Central memory CD8-positive, alpha-beta T cell (primary cell): ENCODE results near the gene SAP30L.

ENCODE experiments used
- ATAC-seq: fragments of 150-1000 bp; cut with Tn5 transposase; replicated peaks from 2 replicates; pipeline ENCODE4 v1.10.0; 2022; ENCODE audit warnings: mild to moderate bottlenecking, moderate FRiP score, moderate number of reproducible peaks; ENCODE audit not compliant: poor library complexity, severe bottlenecking; ENCODE audit errors: extremely low read depth
- DNase-seq, 2 donors: peaks; one replicate each; pipeline ENCODE4 v3.0.0; 2021; ENCODE audit warnings: low spot score in 2 of 2
- H3K27ac Mint-ChIP-seq: one replicate; pipeline ENCODE4 v1.8.0; 2022; ENCODE audit warnings: low read depth, mild to moderate bottlenecking, moderate library complexity, mixed read lengths
- H3K27me3 Mint-ChIP-seq: one replicate; pipeline ENCODE4 v1.8.0; 2022; ENCODE audit warnings: mixed read lengths
- H3K36me3 Mint-ChIP-seq: one replicate; pipeline ENCODE4 v1.8.0; 2022; ENCODE audit warnings: mild to moderate bottlenecking, moderate library complexity, mixed read lengths; ENCODE audit not compliant: insufficient read depth
- H3K4me1 Mint-ChIP-seq: one replicate; pipeline ENCODE4 v1.8.0; 2022; ENCODE audit warnings: mixed read lengths
- H3K4me3 Mint-ChIP-seq: one replicate; pipeline ENCODE4 v1.8.0; 2022; ENCODE audit warnings: mild to moderate bottlenecking, moderate library complexity, mixed read lengths
- H3K9me3 Mint-ChIP-seq: one replicate; pipeline ENCODE4 v1.8.0; 2022; ENCODE audit warnings: mixed read lengths

The SAP30L gene

DNA sequence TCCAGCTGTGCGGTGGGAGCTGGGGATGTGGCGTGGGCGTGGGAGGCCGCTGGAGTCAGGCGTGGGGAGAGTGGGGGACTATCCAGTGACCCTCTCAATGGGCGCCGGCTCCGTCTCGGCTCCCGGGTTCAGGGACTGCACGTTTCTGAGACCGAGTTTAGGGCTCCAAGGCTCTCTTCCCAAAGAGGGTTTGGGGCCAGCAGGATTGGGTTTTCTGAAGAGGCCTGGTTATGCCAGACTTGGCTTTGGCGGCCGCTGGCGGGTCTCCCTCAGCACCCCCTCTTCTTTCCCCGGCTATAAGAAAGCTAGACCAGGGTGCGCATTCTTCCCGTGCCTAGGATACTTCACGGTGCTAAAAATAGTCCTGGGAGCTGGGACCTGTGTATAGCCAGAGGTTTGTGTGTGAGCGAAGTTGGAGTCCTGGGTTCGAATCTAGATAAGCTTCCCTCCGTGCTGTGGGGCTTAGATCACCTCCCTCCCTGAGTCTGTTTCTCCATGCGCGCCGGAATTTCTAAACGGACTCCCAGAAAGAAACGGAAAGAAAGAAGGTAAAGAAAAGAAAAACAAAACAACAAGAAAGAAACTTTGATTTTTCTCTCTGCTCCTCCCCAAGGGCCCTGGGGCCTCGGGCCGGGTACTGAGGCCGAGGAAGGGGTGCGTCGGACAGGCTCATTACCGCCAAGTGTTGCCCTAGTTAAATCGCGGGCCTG is 27.2 kb downstream of the SAP30L start:
- Mint-ChIP-seq H3K4me3 (peak overlapping the region; percentile 33), H3K36me3 (peaks cover 10% of the 10 kb centered on the region), H3K27ac (no peak overlapping the region), H3K9me3 (no peaks in the 10 kb centered on the region), H3K4me1 (peaks cover 51% of the 10 kb centered on the region), H3K27me3 (peaks cover 91% of the 10 kb centered on the region)
- DNase-seq, result no peak
- no peak for ATAC-seq

GRCh38 chr5:154473581-154474283 is 27.9 kb downstream of the SAP30L start:
- Mint-ChIP-seq H3K36me3 (peaks cover 10% of the 10 kb centered on the region), H3K4me3 (peak overlapping the region; percentile 54), H3K4me1 (peaks cover 51% of the 10 kb centered on the region), H3K9me3 (no peaks in the 10 kb centered on the region), H3K27ac (no peak overlapping the region), H3K27me3 (peaks cover 84% of the 10 kb centered on the region)
- DNase-seq, result no peak
- ATAC-seq, result no peak

DNA sequence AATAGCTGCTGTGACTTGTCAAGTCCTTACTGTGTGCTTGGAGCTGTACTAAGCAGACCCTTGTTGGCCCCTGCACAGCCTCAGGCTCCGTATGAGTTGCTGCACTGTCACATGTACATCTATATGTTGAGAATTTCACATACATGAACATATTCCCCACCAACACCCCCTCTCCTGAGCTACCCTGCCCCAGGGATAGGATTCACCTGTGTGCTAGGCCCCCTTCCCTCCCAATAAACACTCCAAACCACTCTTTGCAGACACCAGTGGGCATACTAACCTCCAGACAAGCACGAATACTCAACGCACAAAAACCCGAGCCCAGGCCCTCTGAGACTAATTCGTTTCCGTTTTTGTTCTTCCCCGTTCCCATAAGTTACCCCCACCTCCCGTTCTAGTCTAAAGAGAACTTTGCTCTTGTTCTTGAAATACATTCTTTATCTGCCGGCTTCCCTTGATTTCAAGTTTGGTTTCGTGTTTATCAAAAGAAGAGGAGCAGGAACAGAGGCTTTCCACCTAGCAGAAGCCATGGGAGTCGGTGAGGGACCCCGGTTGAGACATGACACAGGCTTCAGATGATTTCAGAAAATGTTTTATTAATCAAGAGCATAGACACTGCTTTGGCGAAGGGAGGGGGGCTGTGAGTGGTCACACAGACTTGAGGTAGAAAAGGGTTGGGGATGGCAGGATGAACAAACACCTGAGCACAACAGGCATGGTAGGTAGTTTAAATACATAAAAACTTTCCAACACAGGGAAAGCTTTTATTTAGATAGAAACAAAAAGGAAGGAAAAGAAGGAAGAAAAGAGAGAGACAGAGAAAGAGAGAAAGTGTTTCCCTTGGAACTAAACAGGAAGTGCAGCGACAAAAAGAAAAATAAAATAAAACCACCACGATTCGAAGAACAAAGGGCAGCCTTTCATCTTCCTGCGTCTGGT is 28.9 kb downstream of the SAP30L start:
- H3K27ac Mint-ChIP-seq, result no peak overlapping the region
- no peak for ATAC-seq

DNA sequence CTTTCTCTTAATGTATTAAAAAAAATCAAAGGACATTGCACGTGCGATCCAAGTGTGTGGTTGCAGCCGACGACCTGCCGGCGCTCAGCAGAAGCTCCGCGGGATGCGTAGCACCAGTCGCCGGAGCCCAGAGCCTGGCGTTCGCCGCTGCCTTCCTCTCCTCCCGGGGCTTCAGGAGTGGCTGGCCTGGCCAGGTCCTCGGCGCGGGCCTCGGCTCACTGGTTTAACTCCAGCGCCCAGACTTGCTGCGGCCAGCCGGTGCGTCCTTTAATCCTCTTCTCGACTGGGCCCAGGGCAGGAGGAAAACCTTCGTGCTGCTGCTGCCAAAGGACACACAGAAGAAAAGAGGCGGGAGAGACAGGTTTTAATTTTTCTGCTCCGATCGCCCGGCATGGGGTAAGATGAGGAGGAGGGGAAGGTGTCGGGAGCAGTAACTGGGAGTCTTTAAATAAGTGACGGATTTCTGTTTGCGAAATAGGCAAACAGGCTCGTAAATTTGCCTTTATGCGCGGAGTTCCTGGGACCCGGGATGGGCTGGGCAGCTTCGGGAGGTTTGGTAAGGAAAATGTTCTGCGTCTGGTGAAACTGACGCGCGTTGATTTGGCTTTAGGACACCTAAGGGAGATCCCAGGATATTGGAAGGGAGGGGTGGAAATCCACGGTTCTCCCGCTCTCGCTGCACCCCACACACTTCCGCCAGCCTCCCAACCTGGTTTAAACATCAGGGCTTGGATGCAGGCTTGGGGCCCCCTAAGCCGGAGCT is 30.0 kb downstream of the SAP30L start:
- DNase-seq (no peak), ATAC-seq (no peak)
- Mint-ChIP-seq H3K4me3 (peak overlapping the region; percentile 54), H3K27me3 (peaks cover 88% of the 10 kb centered on the region), H3K27ac (no peak overlapping the region), H3K36me3 (peaks cover 12% of the 10 kb centered on the region), H3K4me1 (peaks cover 59% of the 10 kb centered on the region), H3K9me3 (no peaks in the 10 kb centered on the region)

More for the DNA sequence above, 28.9 kb downstream of the SAP30L start:
- Mint-ChIP-seq H3K4me3 (peak overlapping the region; percentile 54), H3K9me3 (no peaks in the 10 kb centered on the region), H3K27me3 (peaks cover 86% of the 10 kb centered on the region), H3K36me3 (peaks cover 11% of the 10 kb centered on the region), H3K4me1 (peaks cover 56% of the 10 kb centered on the region)
- no peak for DNase-seq

GRCh38 chr5:154476354-154477205 is 30.8 kb downstream of the SAP30L start:
- peak overlapping the region; percentile 39 for H3K4me3 Mint-ChIP-seq
- DNase-seq, result no peak
- peaks cover 54% of the 10 kb centered on the region for H3K4me1 Mint-ChIP-seq
- no peaks in the 10 kb centered on the region for H3K9me3 Mint-ChIP-seq
- ATAC-seq, result no peak
- H3K36me3 Mint-ChIP-seq, result peaks cover 12% of the 10 kb centered on the region
- no peak overlapping the region for H3K27ac Mint-ChIP-seq
- peaks cover 88% of the 10 kb centered on the region for H3K27me3 Mint-ChIP-seq

GRCh38 chr5:154477382-154478223 is 31.8 kb downstream of the SAP30L start:
- Mint-ChIP-seq H3K27ac (no peak overlapping the region), H3K9me3 (no peaks in the 10 kb centered on the region), H3K4me1 (peaks cover 54% of the 10 kb centered on the region), H3K36me3 (peaks cover 12% of the 10 kb centered on the region), H3K27me3 (peaks cover 88% of the 10 kb centered on the region), H3K4me3 (peak overlapping the region; percentile 17)
- DNase-seq (no peak), ATAC-seq (no peak)

DNA sequence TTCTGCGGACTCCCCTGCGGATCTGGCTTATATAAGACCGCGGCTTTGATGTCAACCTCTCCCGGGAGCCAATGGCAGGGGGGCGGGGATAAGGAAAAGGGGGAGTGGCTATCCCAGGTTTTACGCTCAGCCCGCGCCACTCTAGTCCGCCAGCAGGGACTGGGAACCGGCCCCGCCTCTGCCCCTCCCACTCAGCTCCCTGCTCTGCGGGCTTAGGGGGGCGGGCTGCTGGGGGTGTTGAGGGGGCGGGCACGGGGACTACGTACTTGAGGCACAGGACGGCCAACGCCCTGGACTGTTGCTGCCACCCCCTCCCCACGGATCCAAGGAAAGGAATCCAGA is 32.4 kb downstream of the SAP30L start, which contains the start of gene HAND1:
TSS of gene HAND1 (minus strand) at position 4 of the 342 bp plus-strand sequence. CDS start 219 bp downstream, outside the sequence.
- H3K9me3 Mint-ChIP-seq, result no peaks in the 10 kb centered on the region
- peaks cover 88% of the 10 kb centered on the region for H3K27me3 Mint-ChIP-seq
- peaks cover 11% of the 10 kb centered on the region for H3K36me3 Mint-ChIP-seq
- no peak for ATAC-seq
- peak within 1 kb of the TSS; percentile 17 for H3K4me3 Mint-ChIP-seq
- DNase-seq, result no peak
- H3K4me1 Mint-ChIP-seq, result peaks cover 51% of the 10 kb centered on the region
- H3K27ac Mint-ChIP-seq, result no peak within 1 kb of the TSS

GRCh38 chr5:154478752-154479159 is 33.0 kb downstream of the SAP30L start:
- H3K27ac Mint-ChIP-seq, result no peak overlapping the region
- peaks cover 50% of the 10 kb centered on the region for H3K4me1 Mint-ChIP-seq
- DNase-seq (no peak), ATAC-seq (no peak)
- H3K4me3 Mint-ChIP-seq, result no peak overlapping the region
- H3K27me3 Mint-ChIP-seq, result peaks cover 88% of the 10 kb centered on the region
- H3K36me3 Mint-ChIP-seq, result peaks cover 10% of the 10 kb centered on the region
- H3K9me3 Mint-ChIP-seq, result no peaks in the 10 kb centered on the region

GRCh38 chr5:154479160-154479943 is 33.6 kb downstream of the SAP30L start:
- Mint-ChIP-seq H3K4me1 (peaks cover 50% of the 10 kb centered on the region), H3K9me3 (no peaks in the 10 kb centered on the region), H3K4me3 (peak overlapping the region; percentile 31), H3K27me3 (peaks cover 88% of the 10 kb centered on the region), H3K27ac (no peak overlapping the region), H3K36me3 (peaks cover 10% of the 10 kb centered on the region)
- DNase-seq (no peak), ATAC-seq (no peak)
